K562 (cell line): Measurements from ENCODE around the gene CLCNKA. TPM values are rescaled to one million over a fixed set of nuclear protein-coding genes. Genes with fewer than 3 reads are reported as not detected.
A peak's percentile ranks its signal among the peaks of the same experiment; 100 is the strongest.

Experiments used
- ATAC-seq: fragments of 200-7000 bp; cut with Tn5 transposase; 3 replicates; pipeline ENCODE4 v1.9.1; 2020; ENCODE audit warnings: moderate library complexity
- BruUV-seq: library from RNA; stranded (reverse); fragments of 400-500 nt; replicated peaks from 2 replicates; lab custom pipeline; 2021; lab: Mats Ljungman, UMichigan
- CTCF ChIA-PET: fragments of 300-600 bp; formaldehyde crosslinking; extraction: SDS; loops from one replicate; lab custom pipeline; 2021; ENCODE audit warnings: low intra/inter-chr PET ratio; lab: Yijun Ruan, JAX
- POLR2A ChIA-PET: fragments of 300-600, 350-650 bp; sonication (Branson Sonifier 250); formaldehyde crosslinking; extraction: SDS; loops from one replicate; lab custom pipeline; 2021; ENCODE audit warnings: antibody characterized with exemption, inconsistent platforms; lab: Yijun Ruan, JAX
- DNase-seq, 4 experiments: peaks; one replicate each; pipeline versions ENCODE4 v3.0.0 to v3.0.0-alpha.2; 2011 to 2018; ENCODE audit warnings: low spot score in 3 of 4, mixed read lengths in 3 of 4; ENCODE audit errors: extremely low read depth in 1 of 4
- FAIRE-seq: peaks from 2 replicates; lab custom pipeline; 2011; peaks lifted over from hg19 to GRCh38; lab: Jason Lieb, UNC
- H2AFZ ChIP-seq: 2 replicates; pipeline ENCODE4 v1.6.0; 2011; ENCODE audit warnings: low read depth, low read length, control low read depth, inconsistent platforms
- H3K27ac ChIP-seq: fragments of 200-600 bp; 3 replicates; pipeline ENCODE4 v1.8.0; 2011; ENCODE audit warnings: low read depth, mild to moderate bottlenecking, control low read depth, inconsistent platforms, low read length, moderate library complexity, mixed read lengths; ENCODE audit errors: extremely low read depth
- H3K27me3 ChIP-seq, 2 experiments: fragments of 300-600 bp in 1 of 2; 2 replicates in 1 of 2; 3 replicates in 1 of 2; pipeline versions ENCODE4 v1.6.0 to v1.8.0; 2011; ENCODE audit warnings: inconsistent platforms in 2 of 2, low read length in 2 of 2, mild to moderate bottlenecking in 1 of 2, mixed read lengths in 1 of 2, moderate library complexity in 1 of 2; ENCODE audit not compliant: control insufficient read depth in 2 of 2, insufficient read depth in 2 of 2
- H3K36me3 ChIP-seq: fragments of 300-600 bp; 3 replicates; pipeline ENCODE4 v1.8.0; 2011; ENCODE audit warnings: mild to moderate bottlenecking, low read length, inconsistent platforms; ENCODE audit not compliant: control insufficient read depth, insufficient read depth
- H3K4me1 ChIP-seq, 2 experiments: fragments of 200-600 bp in 1 of 2; replicated peaks in 1 of 2; 2 replicates in 1 of 2; 3 replicates in 1 of 2; pipeline versions ENCODE4 v1.5.1 to v1.8.0; 2011; ENCODE audit warnings: inconsistent platforms in 2 of 2, low read length in 2 of 2, mild to moderate bottlenecking in 1 of 2, mixed read lengths in 1 of 2, moderate library complexity in 1 of 2; ENCODE audit not compliant: control insufficient read depth in 2 of 2, insufficient read depth in 2 of 2
- H3K4me2 ChIP-seq: 2 replicates; pipeline ENCODE4 v1.6.1; 2011; ENCODE audit warnings: low read length, control low read depth, inconsistent platforms, mixed read lengths; ENCODE audit not compliant: insufficient read depth
- H3K4me3 ChIP-seq: fragments of 200-600 bp; sonication (generic), shearing (Covaris generic); 2 replicates; pipeline ENCODE4 v1.5.1; 2016; ENCODE audit warnings: control low read depth, inconsistent platforms
- H3K79me2 ChIP-seq: fragments of 200-600 bp; 3 replicates; pipeline ENCODE4 v1.8.0; 2011; ENCODE audit warnings: low read length, inconsistent platforms; ENCODE audit not compliant: control insufficient read depth, insufficient read depth
- H3K9ac ChIP-seq, 2 experiments: 2 replicates each; pipeline versions ENCODE4 v1.6.0 to v1.6.1; 2011; ENCODE audit warnings: low read depth in 2 of 2, low read length in 2 of 2, control low read depth in 1 of 2, inconsistent platforms in 1 of 2, mild to moderate bottlenecking in 1 of 2, mixed read lengths in 1 of 2; ENCODE audit not compliant: insufficient read depth in 1 of 2
- H3K9me1 ChIP-seq: one replicate; pipeline ENCODE4 v1.6.0; 2011; ENCODE audit warnings: inconsistent platforms, mild to moderate bottlenecking, low read length, moderate library complexity; ENCODE audit not compliant: control insufficient read depth, insufficient read depth
- H3K9me3 ChIP-seq: replicated peaks from 2 replicates; pipeline ENCODE4 v1.5.1; 2011; ENCODE audit warnings: low read depth, low read length, inconsistent platforms; ENCODE audit not compliant: control insufficient read depth, insufficient read depth
- H4K20me1 ChIP-seq: replicated peaks from 2 replicates; pipeline ENCODE4 v1.6.1; 2011; ENCODE audit warnings: low read length, inconsistent platforms, mixed read lengths; ENCODE audit not compliant: control insufficient read depth, insufficient read depth
- EGR1 ChIP-seq: fragments of 450-650 bp; conservative IDR thresholded peaks from 2 replicates; pipeline ENCODE4 v1.6.1; 2017; ENCODE audit warnings: mild to moderate bottlenecking
- HDAC2 ChIP-seq: fragments of 450-650 bp; IDR thresholded peaks from 2 replicates; pipeline ENCODE4 v1.6.1; 2016; ENCODE audit warnings: mild to moderate bottlenecking
- MAFK ChIP-seq: IDR thresholded peaks from 2 replicates; pipeline ENCODE4 v1.6.1; 2011; ENCODE audit warnings: low read length, improper control_type of control experiment
- PHF20 ChIP-seq: fragments of 450-650 bp; IDR thresholded peaks from 2 replicates; pipeline ENCODE4 v1.6.1; 2018; ENCODE audit not compliant: partially characterized antibody
- RFX5 ChIP-seq: IDR thresholded peaks from 2 replicates; pipeline ENCODE4 v1.6.1; 2011; ENCODE audit warnings: low read depth, mild to moderate bottlenecking, improper control_type of control experiment, low read length
- TAF1 ChIP-seq: IDR thresholded peaks from 2 replicates; pipeline ENCODE4 v1.6.1; 2011; ENCODE audit warnings: mild to moderate bottlenecking, low read length, moderate library complexity; ENCODE audit not compliant: insufficient read depth, control insufficient read depth, severe bottlenecking; ENCODE audit errors: extremely low read depth
- TGIF2 ChIP-seq: sonication (generic); formaldehyde crosslinking; IDR thresholded peaks from 2 replicates; pipeline ENCODE4 v1.8.1; 2022; ENCODE audit warnings: mild to moderate bottlenecking, missing genetic modification reagents, moderate library complexity
- ZBTB2 ChIP-seq: fragments of 450-650 bp; IDR thresholded peaks from 2 replicates; pipeline ENCODE4 v1.6.1; 2016; ENCODE audit warnings: antibody characterized with exemption
- ZFP36 ChIP-seq: fragments of 150-350 bp; IDR thresholded peaks from 2 replicates; pipeline ENCODE4 v1.6.1; 2018; ENCODE audit warnings: low read length, low read depth; ENCODE audit not compliant: partially characterized antibody
- ZKSCAN1 ChIP-seq: fragments of 150-350 bp; IDR thresholded peaks from 2 replicates; pipeline ENCODE4 v1.6.1; 2016; ENCODE audit warnings: low read depth, low read length
- WGBS: fragments of 100-300 bp; shearing (Covaris generic); methylation state at CpG from one replicate; pipeline ENCODE4 v1.1.6; 2016; ENCODE audit warnings: low coverage, mixed read lengths; ENCODE audit not compliant: insufficient coverage; ENCODE audit errors: missing lambda C conversion rate; 5-methylcytosine and 5-hydroxymethylcytosine counted together
- in situ Hi-C: fragments of 300-500 bp; cut with MboI; formaldehyde crosslinking; loops from 4 replicates; pipeline ENCODE4 v1.15.0; 2018; ENCODE audit warnings: inconsistent platforms, mixed read lengths
- intact Hi-C: fragments of 100-400 bp; cut with micrococcal nuclease; formaldehyde crosslinking; loops from 2 replicates; pipeline ENCODE4 v1.14.2; 2022
- polyA plus RNA-seq, 8 experiments: library from polyadenylated mRNA; depleted of rRNA in 4 of 8; stranded (reverse) in 5 of 8; unstranded in 3 of 8; fragments of >200 nt; fragmentation: Nextera tagmentation in 2 of 8; fragmentation: Illumina TruSeq in 1 of 8; extraction: Ambion mirVana in 2 of 8; extraction: Trizol in 1 of 8; gene quantifications; 2 replicates each; pipeline versions ENCODE4 v1.2.1 to v1.2.3, GENCODE V29; 2011 to 2014; ENCODE audit warnings: inconsistent platforms in 1 of 8, missing spikeins in 1 of 8
- total RNA-seq, 7 experiments: library from RNA; depleted of rRNA in 6 of 7; stranded (reverse); fragments of >200 nt in 6 of 7; fragmentation: Illumina TruSeq in 2 of 7; extraction: Trizol in 2 of 7; gene quantifications; 2 replicates each; pipeline versions ENCODE4 v1.2.1 to v1.2.3, GENCODE V29; 2011 to 2021; ENCODE audit warnings: low replicate concordance in 1 of 7
- TF ChIP-seq, protein P1 (sequence below): sonication (generic); formaldehyde crosslinking; IDR thresholded peaks from 2 replicates; pipeline ENCODE4 v1.8.1; 2023; ENCODE audit warnings: mild to moderate bottlenecking, missing genetic modification reagents

CLCNKA gene
- total and polyA plus RNA-seq, 9 of the 15 experiments (the other 6 are each of a cell fraction or from before 2014, with no cell fraction given) = 0.03 to 0.37 (median 0.10) TPM; not detected in 3

DNA sequence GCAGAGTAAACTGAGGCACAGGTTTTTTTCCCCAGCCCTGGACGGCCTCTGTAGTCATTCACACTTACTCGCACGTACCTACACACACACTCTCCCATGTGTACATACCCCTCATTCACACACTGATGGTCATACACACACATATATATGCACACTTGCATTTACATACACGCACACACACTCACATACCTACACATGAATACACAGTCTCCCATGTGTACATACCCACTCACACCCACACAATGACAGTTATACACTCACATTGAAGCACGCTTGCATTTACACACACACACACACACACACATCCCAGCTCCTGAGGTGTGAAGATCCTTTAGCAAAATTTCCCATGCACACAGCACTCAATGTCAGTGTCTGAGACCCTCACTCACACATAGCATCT, 52.4 kb downstream of the CLCNKA start:
- H4K20me1 ChIP-seq = no peaks in the 10 kb centered on the region
- ATAC-seq = no peak

DNA sequence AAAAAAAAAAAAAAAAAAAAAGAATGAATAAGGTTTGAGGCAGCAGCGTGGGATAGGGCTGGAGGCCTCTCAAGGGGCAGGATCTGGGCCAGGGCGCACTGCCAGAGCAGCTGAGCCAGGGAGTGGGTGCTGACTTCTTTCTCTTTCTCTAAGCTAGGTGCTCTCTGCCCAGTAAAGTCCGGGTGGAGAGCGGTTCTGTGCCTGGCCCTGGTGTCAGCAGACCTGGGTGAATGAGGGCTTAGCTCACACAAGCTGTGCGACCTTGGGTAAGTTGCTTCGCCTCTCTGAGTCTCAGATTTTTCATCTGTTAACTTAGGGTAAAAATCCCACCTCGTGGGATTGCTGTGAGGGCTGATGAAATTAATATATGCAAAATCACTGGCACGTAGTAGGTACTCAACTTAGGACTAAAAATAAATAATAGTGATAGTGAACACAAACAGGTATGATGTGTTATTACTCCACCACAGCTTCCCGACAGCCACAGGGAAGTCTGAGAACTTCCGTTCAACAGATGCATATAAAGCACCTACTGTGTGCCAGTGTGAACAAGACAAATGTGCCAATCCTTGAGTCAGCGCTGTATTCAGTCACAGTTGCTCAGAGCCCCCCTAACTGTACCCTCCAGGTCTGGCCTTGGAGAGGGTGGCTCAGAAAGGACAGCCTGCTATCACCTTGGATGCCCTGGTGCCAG, 53.6 kb downstream of the CLCNKA start:
- no peaks in the 10 kb centered on the region for H3K9me1 ChIP-seq
- ChIA-PET CTCF (interaction anchor here (0.6 to 9.0 kb wide), 3 partner anchors 111 to 1252 kb away, joined by 3 to 208 read pairs (median 3); no protein-coding TSS in a partner anchor), POLR2A (interaction anchor here (0.6 kb wide), 1 partner anchor 369 kb away, joined by 3 read pairs; no protein-coding TSS in a partner anchor)
- no peaks in the 10 kb centered on the region for H3K9me3 ChIP-seq
- no peak overlapping the region; the same call in 2 of the 3 replicates for H3K27ac ChIP-seq
- peak overlapping the region; percentile 22 to 47; a peak in 2 of 4 replicates for H3K9ac ChIP-seq
- intact Hi-C loops (no loop called here), in situ Hi-C loops (no loop called here)
- peak overlapping the region; percentile 62 for H3K4me2 ChIP-seq
- H3K4me3 ChIP-seq = no peak overlapping the region
- H2AFZ ChIP-seq = peak overlapping the region; percentile 54; the same call in 1 of the 2 replicates
- peaks cover 0 to 10% of the 10 kb centered on the region in 2 experiments; a peak in 2 of 5 replicates for H3K27me3 ChIP-seq
- BruUV-seq = no TSS peak
- H3K36me3 ChIP-seq = no peaks in the 10 kb centered on the region
- 51% methylated on average over 10 of the region's 11 CpGs for WGBS
- ATAC-seq = no peak
- no peak for DNase-seq
- FAIRE-seq = no peak
- H4K20me1 ChIP-seq = no peaks in the 10 kb centered on the region
- H3K79me2 ChIP-seq = no peaks in the 10 kb centered on the region
- H3K4me1 ChIP-seq = peaks cover 18 to 38% of the 10 kb centered on the region in 2 experiments; a peak in 4 of 5 replicates
- no peak for TF ChIP-seq MAFK
- TF ChIP-seq ZBTB2 = 0 out of 2 replicates have a peak, but pooled peaks have one; percentile 37
- TF ChIP-seq ZKSCAN1 = peak; percentile 99
- peak; percentile 67 for TF ChIP-seq ZFP36
- TF ChIP-seq, protein P1, sequence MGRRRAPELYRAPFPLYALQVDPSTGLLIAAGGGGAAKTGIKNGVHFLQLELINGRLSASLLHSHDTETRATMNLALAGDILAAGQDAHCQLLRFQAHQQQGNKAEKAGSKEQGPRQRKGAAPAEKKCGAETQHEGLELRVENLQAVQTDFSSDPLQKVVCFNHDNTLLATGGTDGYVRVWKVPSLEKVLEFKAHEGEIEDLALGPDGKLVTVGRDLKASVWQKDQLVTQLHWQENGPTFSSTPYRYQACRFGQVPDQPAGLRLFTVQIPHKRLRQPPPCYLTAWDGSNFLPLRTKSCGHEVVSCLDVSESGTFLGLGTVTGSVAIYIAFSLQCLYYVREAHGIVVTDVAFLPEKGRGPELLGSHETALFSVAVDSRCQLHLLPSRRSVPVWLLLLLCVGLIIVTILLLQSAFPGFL = 0 out of 2 replicates have a peak, but pooled peaks have one; percentile 38
- TF ChIP-seq HDAC2 = 0 out of 2 replicates have a peak, but pooled peaks have one; percentile 7

More for the DNA sequence above, 52.4 kb downstream of the CLCNKA start:
- CTCF ChIA-PET = interaction anchor here (1.2 to 1.7 kb wide), 2 partner anchors 113 to 170 kb away, joined by 3 to 10 read pairs; no protein-coding TSS in a partner anchor
- no peaks in the 10 kb centered on the region for H3K79me2 ChIP-seq
- peaks cover 0 to 15% of the 10 kb centered on the region in 2 experiments; a peak in 2 of 5 replicates for H3K27me3 ChIP-seq
- no peak overlapping the region for H3K4me3 ChIP-seq
- no TSS peak for BruUV-seq
- WGBS = 82% methylated on average over 5 of the region's 5 CpGs
- DNase-seq (no peak), FAIRE-seq (no peak)
- peak overlapping the region; percentile 65; the same call in 1 of the 2 replicates for H3K4me2 ChIP-seq
- no peak overlapping the region for H3K9ac ChIP-seq
- peak; percentile 37 for TF ChIP-seq PHF20
- TF ChIP-seq EGR1 = peak; percentile 19; the same call in 1 of the 2 replicates
- TF ChIP-seq RFX5 = no peak
- no peak for TF ChIP-seq TAF1
- TF ChIP-seq TGIF2 (CRISPR knock-in tag) = no peak
- TF ChIP-seq, all 486 proteins: peak for 2
- no peaks in the 10 kb centered on the region for H3K9me3 ChIP-seq
- peaks cover 18 to 36% of the 10 kb centered on the region in 2 experiments; a peak in 4 of 5 replicates for H3K4me1 ChIP-seq
- H3K9me1 ChIP-seq = no peaks in the 10 kb centered on the region
- intact Hi-C loops = loop anchor here (5.0 kb wide), 1 partner anchor 67 kb away; no protein-coding TSS in a partner anchor
- POLR2A ChIA-PET = interaction anchor here (0.6 kb wide), 1 partner anchor 366 kb away, joined by 3 read pairs; the partner anchor contains the start of gene NECAP2
- H3K36me3 ChIP-seq = no peaks in the 10 kb centered on the region
- H3K27ac ChIP-seq = no peak overlapping the region
- no peak overlapping the region for H2AFZ ChIP-seq
- in situ Hi-C loops = no loop called here
